A204.1 (cell line): Measurements from ENCODE around the gene TRAPPC12.
"Not testable (repeated sequence)": the region's sequence is repeated elsewhere in the genome, so short reads cannot be mapped to it uniquely, and the experiment has no call there.

Source experiments
- FAIRE-seq: peaks from 2 replicates; lab custom pipeline; 2012; peaks lifted over from hg19 to GRCh38; lab: Jason Lieb, UNC

TRAPPC12 gene

DNA sequence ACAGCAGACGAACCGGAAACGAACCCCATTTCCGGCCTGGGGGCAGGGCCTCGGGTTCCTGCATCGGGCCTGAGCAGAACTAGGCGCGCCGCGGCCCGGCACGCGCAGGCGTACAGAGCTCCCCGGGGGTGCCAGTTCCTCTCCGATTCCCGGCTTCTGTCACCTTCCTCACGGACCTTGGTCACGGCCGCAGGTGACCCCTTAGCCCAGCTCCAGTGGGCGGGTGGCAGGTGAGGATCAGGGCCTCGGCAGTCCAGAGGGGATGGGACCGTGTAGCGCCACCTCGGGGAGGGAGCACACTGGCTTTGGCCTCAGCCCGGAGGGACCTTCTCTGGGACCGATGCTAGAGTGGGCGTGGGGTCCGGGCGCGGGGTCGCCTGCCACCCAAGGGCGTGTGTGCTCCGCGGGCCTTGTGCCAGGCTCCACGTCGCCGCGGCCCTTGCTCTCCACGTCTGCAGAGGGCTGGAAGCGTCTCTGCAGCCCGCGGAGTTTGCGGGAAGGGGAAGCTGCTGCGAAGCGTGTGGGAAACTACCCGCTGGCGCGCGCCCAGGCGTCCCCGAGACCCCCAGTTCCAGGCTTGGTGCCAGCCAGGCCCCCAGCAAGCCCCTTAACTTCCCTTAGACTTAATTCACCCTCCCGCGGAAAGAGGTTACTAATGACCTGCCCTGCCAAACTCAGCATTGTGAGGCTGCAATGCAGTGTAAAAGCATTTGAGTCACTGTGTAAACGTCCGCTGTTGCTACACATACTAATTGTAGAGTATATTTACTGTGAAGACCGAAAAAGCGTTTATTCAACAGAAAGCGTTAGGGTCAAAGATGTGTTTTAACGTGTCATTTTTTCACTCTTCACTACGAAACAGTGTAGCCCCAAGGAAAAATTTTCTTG lies at the start of gene TRAPPC12:
TSS of gene TRAPPC12 (plus strand) at position 48 of the 888 bp plus-strand sequence. CDS start 7,930 bp downstream, outside the sequence.
- FAIRE-seq: no peak

DNA sequence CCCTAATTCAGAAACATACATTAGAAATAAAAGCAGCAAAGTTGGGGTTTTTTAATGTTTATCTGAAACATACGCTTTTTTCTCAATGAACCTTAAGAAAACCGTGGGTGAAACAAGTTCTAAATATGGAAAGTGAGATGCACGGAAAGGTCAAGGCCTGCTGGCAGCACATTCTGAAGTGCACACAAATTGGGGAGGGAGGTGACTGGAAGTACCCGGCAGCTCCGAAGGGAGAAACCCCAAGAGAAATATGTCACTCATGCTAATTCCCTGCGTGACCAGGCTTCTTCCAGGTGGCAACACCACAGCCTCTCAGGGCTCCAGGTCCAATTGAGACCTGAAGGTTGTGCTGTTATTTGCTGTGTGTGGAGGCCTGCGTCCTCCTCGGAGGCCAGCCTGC lies 47.4 kb upstream of the TRAPPC12 start:
- FAIRE-seq: no peak

DNA sequence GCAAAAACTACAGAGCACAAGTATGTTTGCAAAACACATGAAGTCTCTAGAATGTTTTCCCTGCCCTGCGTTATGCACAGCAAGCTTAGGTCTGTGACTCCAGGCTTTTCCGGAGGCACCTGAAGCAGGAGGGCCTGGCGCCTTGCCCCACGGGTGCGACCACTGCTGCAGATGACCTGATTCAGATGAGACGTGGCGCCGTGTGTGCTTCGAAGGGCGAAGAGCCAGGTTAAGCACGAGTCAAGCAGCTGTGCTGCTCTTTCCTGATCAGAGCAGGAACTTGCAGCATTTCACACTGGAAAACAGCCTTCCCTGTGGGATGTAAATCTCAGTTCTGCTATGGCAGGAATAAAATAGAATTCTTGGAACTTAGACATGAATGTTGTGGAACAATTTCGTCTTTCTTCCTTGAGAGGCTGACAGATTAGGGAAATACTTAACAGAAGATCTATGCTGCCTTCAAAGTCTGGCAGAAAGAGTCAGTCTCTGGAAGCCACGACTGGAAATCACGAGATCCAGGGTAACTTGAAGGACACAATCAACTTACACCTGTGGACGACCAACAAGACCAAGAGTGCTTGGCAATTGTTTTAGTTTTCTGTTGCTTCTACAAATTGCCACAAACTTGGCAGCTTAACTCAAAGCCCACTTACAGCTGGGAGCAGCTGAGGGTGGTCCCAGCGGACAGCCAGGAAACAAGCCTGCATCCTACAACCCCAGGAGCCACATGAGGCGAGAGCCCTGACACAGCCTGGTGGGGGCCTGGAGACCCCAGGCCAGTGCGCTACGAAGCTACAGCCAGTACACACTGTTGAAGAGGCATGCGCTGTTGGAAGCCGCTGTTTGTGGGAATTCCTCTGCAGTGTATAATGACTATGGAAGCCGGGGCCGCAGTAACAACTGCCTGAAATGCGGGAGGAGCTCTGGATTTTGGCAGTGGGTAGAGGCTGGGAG lies 44.8 kb upstream of the TRAPPC12 start:
- no peak for FAIRE-seq

DNA sequence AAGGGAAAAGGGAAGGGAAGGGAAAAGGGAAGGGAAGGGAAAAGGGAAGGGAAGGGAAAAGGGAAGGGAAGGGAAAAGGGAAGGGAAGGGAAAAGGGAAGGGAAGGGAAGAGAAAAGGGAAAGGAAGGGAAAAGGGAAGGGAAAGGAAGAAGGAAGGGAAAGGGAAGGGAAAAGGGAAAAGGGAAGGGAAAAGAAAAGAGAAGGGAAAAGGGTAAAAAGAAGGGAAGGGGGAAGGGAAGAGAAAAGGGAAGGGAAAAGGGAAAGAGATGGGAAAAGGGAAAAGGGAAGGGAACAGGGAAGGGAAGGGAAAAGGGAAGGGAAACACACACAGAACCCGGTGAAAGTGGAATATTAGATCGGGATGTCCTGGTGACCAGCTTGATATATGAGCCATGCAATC lies 42.6 kb upstream of the TRAPPC12 start:
- FAIRE-seq: no peak

DNA sequence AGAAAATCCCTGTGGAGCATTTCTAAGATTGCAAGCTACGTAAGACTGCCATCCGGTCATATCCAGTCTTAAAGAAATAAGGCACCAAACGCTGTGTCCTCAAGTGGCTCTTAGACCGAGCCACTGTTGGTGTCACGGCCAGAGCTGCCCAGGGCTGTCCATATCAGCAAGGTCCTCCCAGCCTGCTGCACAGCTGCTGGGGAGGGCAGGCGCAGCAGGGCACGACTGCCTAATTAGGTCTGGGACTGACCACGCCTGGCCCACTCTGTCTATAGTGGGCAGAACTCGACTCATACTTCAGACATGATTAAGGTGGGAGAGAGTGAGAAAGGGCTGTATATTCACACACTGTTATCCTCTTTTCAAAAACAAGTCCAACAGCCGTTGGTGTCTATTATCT lies 41.2 kb upstream of the TRAPPC12 start:
- FAIRE-seq: no peak

DNA sequence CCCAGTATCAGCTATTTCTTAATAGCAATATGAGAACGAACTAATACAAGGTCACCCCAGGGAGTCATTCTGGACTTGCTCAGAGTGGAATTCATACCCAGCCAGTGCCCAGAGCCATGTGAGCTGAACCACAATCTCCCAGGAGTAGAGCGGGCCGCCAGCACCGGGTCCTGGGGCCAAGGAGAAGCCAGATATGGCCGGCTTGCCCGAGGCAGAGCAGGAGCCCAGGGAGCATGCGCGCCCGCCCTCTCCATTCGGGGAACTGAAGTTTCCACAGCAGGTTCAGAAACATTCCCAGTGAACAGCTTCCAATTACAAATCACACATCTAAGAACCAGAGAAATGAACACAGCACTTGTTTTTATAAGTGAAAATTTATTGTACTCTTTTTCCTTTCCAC lies 39.4 kb upstream of the TRAPPC12 start:
- FAIRE-seq: no peak

DNA sequence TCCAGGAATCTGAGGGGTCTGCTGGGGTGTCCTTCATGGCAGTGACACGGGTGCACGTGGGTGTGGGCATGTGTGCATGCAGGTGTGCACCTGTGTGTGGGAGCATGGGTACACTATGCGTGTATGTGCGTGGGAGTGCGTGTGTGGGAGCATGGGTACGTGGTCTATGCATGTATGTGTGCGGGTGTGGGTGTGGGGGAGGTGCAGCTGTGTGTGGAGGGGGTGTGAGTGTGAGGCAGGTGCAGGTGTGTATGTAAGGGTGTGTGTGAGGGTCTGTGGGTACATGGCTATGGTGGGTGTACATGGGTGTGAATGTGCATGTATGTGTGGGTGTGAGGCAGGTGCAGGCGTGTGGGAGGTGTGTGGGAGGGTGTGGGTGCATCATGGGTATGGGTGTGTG lies 38.2 kb upstream of the TRAPPC12 start:
- FAIRE-seq: no peak

DNA sequence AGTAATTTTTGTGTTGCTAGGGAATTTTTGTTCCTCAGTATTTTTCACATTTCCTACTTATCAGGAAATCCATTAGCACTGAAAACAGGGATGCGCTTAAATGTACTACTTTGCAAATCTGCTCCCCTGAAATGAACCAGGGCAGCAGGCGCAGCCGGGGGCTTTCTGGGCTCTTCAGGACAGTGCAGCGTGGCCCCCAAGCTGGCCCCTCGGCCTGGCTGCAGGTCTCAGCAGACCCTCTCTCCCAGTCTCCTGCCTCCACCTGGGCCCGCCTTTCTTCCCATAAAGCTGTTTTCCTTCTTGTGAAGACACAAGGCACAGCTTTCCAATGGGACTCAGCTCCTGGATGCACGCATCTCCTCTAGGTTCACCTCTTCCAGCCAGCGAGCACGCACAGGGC lies 37.2 kb upstream of the TRAPPC12 start:
- FAIRE-seq: no peak

DNA sequence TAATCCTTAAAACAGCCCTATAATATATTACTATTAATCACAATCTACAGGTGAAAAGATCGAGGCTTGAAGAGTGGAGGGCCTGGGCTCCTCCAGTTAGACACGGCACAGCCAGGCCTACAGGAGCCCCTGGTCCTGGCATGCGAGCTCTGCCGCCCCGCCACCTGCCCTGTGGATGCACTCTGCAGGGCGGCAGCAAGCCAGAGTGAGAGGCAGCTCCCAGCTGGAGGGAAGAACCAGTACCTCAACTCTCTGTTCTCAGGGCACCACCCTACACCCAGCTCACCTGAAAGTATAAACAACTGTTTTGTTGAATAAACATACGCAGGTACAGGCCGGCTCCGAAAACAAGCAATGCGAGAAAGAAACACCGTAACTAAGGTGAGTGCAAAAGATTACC lies 36.5 kb upstream of the TRAPPC12 start:
- no peak for FAIRE-seq

DNA sequence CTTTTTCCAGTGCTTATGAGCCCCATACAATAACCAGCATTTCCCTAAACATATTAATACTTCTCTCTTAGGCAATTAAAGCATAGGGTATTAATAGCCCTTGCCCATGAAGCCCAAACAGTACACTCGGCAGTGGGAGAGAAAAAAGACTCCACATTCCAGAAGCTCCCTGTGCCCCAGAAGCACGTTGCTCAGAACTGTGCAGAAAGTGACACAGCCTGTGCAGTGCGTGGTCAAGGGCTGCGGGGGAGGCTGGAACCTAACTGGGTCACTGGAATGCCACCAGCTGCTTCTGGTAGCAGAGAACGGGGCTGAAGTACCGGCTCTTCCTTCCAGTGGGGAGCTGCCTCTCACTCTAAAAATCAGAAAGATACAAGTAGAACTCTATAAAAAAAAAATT lies 34.6 kb upstream of the TRAPPC12 start:
- FAIRE-seq: no peak

DNA sequence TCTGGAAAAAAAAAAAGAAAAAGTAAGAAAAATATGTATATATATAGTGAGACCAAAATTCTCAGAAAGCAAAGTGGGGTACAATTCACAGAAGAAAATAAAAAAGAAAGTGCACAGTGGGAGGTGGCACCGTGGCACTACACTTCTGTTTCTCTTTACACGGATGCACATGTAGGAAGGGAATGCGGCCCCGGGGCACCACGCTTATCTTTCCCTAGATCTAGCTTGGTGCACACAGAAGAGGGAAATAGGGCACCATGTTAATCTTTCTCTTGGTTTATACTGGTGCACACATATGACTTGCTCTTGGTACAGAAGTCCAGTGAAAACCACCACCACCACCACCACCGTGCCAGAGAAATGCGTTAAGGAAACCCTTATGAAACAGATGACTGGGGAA lies 33.9 kb upstream of the TRAPPC12 start:
- no peak for FAIRE-seq

DNA sequence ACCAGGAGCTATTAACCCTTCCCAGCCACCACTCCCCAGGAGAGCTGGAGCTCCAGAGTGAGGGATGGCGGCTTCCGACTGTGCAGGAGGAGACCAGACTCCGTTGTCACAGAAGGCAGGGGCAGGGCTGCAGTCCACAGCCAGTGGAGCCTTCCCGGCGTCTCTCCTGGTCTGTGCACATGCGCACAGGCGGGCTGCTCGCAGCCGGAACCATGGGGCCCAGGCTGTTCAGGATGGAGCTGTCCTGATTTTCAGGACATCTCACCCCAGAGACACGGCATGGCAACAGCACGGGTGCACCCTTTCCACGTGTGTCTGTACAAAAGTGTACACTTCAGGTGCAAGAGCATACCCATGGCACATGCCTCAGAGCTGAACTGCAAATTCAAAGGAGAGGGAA lies 30.7 kb upstream of the TRAPPC12 start:
- FAIRE-seq: no peak

DNA sequence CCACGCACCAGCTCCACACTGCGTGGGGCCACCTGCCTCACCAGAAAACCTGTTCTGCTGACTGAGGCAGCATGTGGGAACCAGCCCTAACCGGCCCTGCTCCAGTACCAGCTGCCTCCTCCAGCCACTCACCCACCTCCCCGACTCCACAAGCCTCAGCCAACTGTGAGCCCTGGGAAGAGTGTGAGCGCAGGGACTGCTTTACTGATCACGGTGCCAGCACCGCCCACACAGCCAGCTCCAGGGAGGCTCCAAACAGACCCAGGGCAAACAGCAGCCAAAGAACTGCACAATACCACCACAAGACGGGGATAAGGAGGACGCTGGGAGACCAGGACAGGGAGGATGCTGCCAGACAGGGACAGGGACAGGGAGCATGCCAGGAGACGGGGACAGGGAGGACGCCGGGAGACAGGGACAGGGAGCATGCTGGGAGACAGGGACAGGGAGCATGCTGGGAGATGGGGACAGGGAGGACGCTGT lies 30.2 kb upstream of the TRAPPC12 start:
- FAIRE-seq: no peak

DNA sequence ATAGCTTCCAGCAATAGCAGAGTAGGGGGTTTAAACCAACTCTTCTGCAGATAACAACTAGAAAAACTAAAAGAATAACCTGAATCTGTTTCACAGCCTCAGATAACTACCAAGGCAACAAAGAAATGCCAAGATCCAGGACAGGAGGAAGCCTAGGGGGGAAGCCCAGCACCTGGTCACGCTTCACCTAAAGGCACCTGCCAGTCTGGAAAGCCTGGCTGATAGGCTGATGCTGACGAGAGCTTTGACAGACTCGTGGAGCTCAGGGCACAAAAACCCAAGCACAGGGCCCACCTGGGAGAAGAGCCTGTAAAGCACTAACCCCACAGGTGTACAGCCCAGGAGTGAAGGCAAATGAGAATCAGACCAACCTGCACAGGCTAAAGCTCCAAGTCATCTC lies 24.5 kb upstream of the TRAPPC12 start:
- FAIRE-seq: no peak

DNA sequence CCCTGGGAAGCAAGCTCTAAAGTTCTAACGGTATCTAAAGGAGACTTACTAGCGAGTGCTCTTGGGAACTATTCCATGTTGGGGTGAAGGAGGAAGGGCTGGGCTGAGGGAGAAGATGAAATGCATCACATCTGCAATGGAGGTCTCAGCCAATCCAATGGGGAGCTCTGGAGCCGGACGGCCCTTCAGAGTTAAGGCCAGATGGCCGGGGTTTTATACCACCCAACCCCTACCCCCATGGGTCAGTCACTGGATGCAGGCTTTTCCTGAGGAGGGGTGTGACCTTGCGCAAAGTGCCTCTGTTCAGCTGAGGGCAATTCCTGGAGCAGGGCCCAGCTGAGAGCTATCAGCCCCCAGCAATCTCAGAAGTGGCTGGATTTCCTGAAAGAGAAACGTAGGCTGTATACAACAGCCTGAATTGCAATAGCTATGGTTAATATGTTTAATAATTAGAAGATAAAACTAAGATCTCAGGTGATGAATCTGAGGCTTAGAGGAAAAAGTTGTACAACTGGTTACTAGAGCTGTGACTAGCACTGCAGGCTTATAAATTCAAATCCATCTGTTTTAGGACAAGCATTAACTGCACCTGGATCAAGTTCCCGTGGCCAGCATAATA lies 23.4 kb upstream of the TRAPPC12 start:
- no peak for FAIRE-seq

DNA sequence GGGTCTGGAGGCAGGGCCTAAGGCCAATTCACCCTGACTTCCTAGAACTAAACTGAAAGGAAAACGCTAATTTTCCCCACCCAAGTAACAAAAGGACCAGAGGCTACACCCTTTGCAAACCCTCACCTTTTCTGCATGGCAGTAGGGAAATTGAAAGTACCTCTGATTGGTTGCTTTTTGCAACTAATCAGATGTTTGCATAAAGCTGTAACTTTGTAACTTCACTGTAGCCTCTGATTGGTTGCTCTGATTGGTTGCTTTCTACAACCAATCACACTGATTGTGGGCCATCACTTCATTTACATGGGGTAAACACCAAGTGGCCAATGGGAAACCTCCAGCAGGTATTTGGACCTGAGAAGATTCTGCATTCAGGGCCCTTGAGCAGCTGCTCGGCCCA lies 22.7 kb upstream of the TRAPPC12 start:
- no peak for FAIRE-seq

DNA sequence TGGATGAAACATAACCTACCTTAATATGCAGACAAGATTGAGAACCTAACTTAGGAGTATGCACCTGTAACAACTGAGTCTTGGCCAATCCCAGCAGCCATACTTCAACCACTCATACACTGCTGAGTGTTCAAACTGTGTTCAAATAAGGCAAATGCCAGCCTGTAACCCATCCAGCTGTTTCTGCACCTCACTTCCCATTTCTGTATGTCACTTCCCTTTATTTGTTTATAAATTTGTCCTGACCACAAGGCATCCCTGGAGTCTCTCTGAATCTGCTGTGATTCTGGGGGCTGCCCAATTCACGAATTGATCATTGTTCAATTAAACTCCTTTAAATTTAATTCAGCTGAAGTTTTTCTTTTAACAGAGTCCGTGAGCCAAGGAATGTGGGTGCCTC lies 22.0 kb upstream of the TRAPPC12 start:
- not testable (repeated sequence) for FAIRE-seq

DNA sequence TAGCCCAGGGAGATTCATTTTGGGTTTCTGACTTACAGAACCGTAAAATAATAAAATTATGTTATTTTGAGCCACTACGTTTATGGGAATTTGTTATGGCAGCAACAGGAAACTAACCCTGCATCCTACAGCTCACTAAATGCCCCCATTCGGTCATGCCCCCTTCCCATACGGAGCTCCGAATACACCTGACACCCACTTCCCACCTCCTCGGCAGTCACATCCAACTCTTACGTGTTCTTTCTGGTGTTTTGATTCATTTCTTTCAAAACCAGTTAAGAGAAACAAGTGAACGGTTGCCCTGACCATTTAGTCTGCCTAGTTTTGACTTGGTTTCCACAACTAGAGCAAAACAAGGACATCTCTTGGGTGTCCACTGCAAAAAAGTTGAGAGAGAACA lies 21.6 kb upstream of the TRAPPC12 start:
- FAIRE-seq: no peak

DNA sequence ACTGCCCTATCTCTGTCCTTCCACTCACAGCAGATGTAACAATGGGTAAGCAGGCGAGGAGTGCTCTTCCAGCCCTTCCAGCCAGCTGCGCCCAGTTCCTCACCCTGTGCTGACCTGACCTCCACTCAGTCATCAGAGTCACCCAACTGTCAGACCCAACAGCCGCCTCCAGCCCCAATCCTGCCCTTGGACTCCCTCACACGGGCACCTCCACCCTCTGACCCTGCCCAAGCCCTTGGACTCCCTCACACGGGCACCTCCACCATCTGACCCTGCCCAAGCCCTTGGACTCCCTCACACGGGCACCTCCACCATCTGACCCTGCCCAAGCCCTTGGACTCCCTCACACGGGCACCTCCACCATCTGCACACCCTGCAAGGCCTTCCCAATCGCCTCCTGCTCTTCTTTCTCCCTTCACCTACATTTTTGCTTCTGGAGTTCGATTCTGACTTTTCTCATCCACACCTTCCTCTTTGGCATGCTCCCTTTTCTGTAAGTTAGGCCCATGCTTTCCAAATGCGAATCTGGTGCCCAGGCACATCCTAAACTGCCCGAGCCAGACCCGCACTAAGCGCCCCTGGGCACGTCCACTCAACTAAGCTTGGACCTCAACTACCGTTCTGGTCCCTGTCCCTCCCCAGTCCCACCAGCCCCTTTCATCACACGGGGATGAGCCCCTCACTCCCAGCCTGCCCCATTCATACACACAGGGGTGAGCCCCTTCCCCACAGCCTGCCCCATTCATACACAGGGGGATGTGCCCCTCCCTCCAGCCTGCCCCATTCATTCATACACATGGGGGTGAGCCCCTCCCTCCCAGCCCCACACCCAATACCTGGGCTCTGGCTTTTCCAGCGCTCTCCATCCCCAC lies 17.7 kb upstream of the TRAPPC12 start:
- no peak for FAIRE-seq

DNA sequence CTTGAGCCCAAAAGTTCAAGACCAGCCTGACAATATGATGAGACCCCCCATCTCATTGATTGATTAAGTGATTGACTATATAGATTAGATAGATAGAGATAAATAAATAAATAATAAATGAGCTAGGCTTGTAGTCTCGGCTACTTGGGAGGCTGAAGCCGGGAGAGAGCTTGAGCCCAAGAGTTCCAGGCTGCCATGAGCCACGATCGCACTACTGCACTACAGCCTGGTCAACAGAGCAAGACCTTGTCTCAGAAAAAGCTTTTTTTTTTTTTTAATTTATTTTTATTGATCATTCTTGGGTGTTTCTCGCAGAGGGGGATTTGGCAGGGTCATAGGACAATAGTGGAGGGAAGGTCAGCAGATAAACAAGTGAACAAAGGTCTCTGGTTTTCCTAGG lies 14.3 kb upstream of the TRAPPC12 start:
- no peak for FAIRE-seq

DNA sequence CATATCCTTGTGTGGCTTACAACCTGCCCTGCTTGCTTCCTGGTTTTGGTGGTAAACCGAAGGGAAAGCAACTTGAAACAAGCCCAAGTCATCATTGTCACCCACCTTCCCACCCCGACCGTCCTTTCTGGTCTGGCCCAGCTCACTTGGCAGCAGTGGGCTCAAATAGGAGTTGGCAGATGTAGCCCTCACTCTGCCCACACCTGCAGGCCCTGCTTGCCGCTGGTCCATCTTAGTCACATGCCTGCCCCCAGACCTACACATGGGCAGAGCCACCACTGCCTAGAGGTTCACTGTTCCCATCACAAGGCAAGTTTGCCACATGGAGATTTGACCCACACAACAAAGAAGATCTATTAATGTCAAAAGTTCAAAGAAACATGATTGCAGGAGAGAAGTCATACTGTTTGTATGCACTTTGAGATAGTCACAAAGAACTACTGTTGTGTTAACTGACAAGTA lies 11.2 kb upstream of the TRAPPC12 start:
- FAIRE-seq: no peak
